ENCODE measurements around the gene ATXN1. TPM values are rescaled to one million over a fixed set of nuclear protein-coding genes. Genes with fewer than 3 reads are reported as not detected.

Gene ATXN1
- polyA plus RNA-seq, 1 donor from 2014 or later: 28.2 TPM

DNA sequence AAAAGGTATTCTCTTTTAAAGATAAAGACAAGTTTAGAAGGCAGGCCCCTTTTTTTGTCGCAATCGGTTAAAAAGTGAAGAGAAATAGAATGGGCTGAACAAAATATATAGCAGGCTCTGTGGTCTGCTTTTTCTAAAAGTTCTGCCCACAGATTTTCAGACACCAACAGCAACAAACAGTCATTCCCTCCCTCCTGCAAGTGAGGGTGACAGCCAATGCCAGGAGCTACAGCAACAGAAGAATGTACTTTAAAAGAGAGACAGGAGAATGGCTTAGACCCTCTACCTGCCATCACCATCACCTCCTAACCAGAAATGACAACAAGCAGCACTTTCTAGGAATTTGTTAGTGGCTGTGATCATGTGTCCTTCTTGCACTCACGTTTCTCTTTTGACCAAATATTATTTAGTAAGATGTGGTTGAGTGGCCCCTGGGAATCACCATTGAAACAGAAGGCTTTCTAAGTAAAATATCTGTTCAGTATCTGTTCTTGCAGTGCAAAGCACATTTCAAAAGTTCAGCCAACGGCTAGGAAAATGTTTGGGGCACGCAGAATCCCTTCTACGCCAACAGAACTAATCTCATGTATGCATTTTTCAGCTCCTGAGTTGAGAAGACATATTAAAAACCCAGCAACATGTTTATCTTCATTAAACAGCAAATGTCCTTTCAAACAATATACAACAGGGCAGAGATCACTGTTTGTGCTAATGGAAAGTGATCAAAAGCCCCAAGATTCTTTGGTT, 248.5 kb downstream of the ATXN1 start:
- H3F3A ChIP-seq (ENCODE audit: insufficient read depth, low read length, poor library complexity, severe bottlenecking): no peaks in the 10 kb centered on the region
- no peak overlapping the region for H2AFZ ChIP-seq (ENCODE audit: low read depth, low read length)
- no peak overlapping the region for H3K9ac ChIP-seq (ENCODE audit: low read length)
- H3K9me2 ChIP-seq (ENCODE audit: insufficient read depth, low read length): no peaks in the 10 kb centered on the region
- H3K27ac ChIP-seq (ENCODE audit: low read length): no peak overlapping the region
- no peak overlapping the region for H3K4me3 ChIP-seq (ENCODE audit: low read length)
- H3K36me3 ChIP-seq (ENCODE audit: insufficient read depth, low read length): no peaks in the 10 kb centered on the region
- no peaks in the 10 kb centered on the region for H3K9me3 ChIP-seq (ENCODE audit: low read length)
- H3K4me2 ChIP-seq (ENCODE audit: low read length): no peak overlapping the region
- H4K20me1 ChIP-seq (ENCODE audit: insufficient read depth): no peaks in the 10 kb centered on the region
- no peaks in the 10 kb centered on the region for H3K79me2 ChIP-seq (replicated peaks; ENCODE audit: insufficient read depth, low read length)
- TF ChIP-seq POLR2AphosphoS5 (IDR thresholded peaks at IDR 0.05) (no peak), EP300 (conservative IDR thresholded peaks at IDR 0.05; ENCODE audit: poor library complexity, severe bottlenecking) (no peak), SMC3 (conservative IDR thresholded peaks at IDR 0.05; ENCODE audit: poor library complexity) (no peak)
- TF ChIP-seq, protein P1, sequence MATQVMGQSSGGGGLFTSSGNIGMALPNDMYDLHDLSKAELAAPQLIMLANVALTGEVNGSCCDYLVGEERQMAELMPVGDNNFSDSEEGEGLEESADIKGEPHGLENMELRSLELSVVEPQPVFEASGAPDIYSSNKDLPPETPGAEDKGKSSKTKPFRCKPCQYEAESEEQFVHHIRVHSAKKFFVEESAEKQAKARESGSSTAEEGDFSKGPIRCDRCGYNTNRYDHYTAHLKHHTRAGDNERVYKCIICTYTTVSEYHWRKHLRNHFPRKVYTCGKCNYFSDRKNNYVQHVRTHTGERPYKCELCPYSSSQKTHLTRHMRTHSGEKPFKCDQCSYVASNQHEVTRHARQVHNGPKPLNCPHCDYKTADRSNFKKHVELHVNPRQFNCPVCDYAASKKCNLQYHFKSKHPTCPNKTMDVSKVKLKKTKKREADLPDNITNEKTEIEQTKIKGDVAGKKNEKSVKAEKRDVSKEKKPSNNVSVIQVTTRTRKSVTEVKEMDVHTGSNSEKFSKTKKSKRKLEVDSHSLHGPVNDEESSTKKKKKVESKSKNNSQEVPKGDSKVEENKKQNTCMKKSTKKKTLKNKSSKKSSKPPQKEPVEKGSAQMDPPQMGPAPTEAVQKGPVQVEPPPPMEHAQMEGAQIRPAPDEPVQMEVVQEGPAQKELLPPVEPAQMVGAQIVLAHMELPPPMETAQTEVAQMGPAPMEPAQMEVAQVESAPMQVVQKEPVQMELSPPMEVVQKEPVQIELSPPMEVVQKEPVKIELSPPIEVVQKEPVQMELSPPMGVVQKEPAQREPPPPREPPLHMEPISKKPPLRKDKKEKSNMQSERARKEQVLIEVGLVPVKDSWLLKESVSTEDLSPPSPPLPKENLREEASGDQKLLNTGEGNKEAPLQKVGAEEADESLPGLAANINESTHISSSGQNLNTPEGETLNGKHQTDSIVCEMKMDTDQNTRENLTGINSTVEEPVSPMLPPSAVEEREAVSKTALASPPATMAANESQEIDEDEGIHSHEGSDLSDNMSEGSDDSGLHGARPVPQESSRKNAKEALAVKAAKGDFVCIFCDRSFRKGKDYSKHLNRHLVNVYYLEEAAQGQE (IDR thresholded peaks at IDR 0.05; ENCODE audit: borderline replicate concordance): no peak
- no peaks in the 10 kb centered on the region for H3K27me3 ChIP-seq (ENCODE audit: insufficient read depth, low read depth, low read length)

DNA sequence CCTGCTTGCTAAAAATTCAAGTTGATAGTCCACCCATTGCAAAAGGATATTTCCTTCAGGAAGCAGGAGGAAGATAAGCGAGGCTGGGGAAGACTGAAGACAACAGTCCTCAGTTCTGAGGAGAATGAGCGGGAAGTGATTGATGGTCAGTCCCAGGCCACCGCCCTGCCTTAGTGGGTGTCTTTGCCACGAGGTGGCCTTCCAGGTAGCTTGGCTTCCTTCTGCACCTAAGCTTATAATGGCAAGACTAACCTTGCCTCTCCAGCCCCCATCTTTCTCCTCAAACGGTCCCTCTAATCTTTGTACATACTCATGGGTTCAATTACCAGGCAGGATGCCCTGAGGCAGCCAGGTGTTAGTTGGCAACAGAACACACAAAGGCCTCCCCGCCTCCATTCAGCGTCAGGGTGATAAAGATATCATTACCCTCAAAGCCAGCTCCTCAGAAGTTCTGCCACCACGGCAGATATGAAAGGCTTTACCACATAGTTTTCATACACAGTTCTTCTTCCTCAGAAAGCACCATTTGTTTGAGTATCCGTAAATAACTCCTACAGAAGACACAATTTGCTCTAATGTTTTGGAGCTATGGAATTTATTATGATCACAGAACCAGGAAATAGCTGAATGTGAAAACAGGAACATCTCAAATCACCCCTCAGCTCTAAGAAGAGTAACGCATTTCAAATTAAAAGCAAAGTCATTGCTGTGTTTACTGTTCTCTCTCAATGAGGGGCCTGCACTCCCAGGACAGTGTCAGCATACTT, 249.4 kb downstream of the ATXN1 start:
- Histone ChIP-seq H3K27me3 (ENCODE audit: insufficient read depth, low read depth, low read length) (no peaks in the 10 kb centered on the region), H3K4me2 (ENCODE audit: low read length) (no peak overlapping the region), H3K9ac (ENCODE audit: low read length) (no peak overlapping the region), H2AFZ (ENCODE audit: low read depth, low read length) (no peak overlapping the region), H3F3A (ENCODE audit: insufficient read depth, low read length, poor library complexity, severe bottlenecking) (no peaks in the 10 kb centered on the region), H3K27ac (ENCODE audit: low read length) (no peak overlapping the region), H3K9me2 (ENCODE audit: insufficient read depth, low read length) (no peaks in the 10 kb centered on the region), H3K79me2 (replicated peaks; ENCODE audit: insufficient read depth, low read length) (no peaks in the 10 kb centered on the region), H3K9me3 (ENCODE audit: low read length) (no peaks in the 10 kb centered on the region), H3K36me3 (ENCODE audit: insufficient read depth, low read length) (no peaks in the 10 kb centered on the region), H4K20me1 (ENCODE audit: insufficient read depth) (no peaks in the 10 kb centered on the region), H3K4me3 (ENCODE audit: low read length) (no peak overlapping the region)
- no peak for TF ChIP-seq TAF1 (IDR thresholded peaks at IDR 0.05; ENCODE audit: low read depth)
- no peak for TF ChIP-seq EP300 (conservative IDR thresholded peaks at IDR 0.05; ENCODE audit: poor library complexity, severe bottlenecking)
- TF ChIP-seq, protein P1 (IDR thresholded peaks at IDR 0.05; ENCODE audit: borderline replicate concordance): no peak
- no peak for TF ChIP-seq EZH2 (IDR thresholded peaks at IDR 0.05; ENCODE audit: borderline replicate concordance, insufficient read depth, low read length, poor library complexity, severe bottlenecking)
- TF ChIP-seq RAD21 (conservative IDR thresholded peaks at IDR 0.05): no peak
- TF ChIP-seq SMC3 (conservative IDR thresholded peaks at IDR 0.05; ENCODE audit: poor library complexity): no peak
- no peak for TF ChIP-seq POLR2AphosphoS5 (IDR thresholded peaks at IDR 0.05)
- TF ChIP-seq, protein P2, sequence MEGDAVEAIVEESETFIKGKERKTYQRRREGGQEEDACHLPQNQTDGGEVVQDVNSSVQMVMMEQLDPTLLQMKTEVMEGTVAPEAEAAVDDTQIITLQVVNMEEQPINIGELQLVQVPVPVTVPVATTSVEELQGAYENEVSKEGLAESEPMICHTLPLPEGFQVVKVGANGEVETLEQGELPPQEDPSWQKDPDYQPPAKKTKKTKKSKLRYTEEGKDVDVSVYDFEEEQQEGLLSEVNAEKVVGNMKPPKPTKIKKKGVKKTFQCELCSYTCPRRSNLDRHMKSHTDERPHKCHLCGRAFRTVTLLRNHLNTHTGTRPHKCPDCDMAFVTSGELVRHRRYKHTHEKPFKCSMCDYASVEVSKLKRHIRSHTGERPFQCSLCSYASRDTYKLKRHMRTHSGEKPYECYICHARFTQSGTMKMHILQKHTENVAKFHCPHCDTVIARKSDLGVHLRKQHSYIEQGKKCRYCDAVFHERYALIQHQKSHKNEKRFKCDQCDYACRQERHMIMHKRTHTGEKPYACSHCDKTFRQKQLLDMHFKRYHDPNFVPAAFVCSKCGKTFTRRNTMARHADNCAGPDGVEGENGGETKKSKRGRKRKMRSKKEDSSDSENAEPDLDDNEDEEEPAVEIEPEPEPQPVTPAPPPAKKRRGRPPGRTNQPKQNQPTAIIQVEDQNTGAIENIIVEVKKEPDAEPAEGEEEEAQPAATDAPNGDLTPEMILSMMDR (IDR thresholded peaks at IDR 0.05; ENCODE audit: poor library complexity, severe bottlenecking): no peak

Measured in neural cell (in vitro differentiated cells).